GF-D8 (cell line): ENCODE results near the gene DOCK4.

Source experiments
- DNase-seq: peaks from one replicate; lab custom pipeline; 2025; lab: John Stamatoyannopoulos, UW

The DOCK4 gene

DNA sequence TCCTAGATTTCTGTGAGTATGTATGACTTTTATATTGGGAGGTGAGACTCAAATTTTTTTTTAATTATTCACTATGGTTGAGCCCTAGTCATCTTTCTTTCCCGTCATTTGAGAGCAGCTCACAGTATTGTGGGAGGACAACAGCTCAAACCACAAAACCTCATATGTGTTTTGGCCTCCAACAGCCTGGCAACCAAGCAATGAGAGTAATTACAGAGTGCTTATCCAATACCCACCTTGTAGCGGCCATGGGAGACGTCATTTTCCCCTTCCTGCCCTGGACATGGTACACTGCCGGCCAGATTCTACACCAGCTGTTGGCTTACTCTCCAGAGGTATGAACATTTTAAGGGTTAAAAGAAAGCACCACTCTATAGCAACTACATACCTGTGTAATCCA lies 49.1 kb downstream of the DOCK4 start:
- DNase-seq, result no peak

- no peak for DNase-seq
Observed at GRCh38 chr7:112156412-112156811, 49.8 kb downstream of the DOCK4 start.

DNA sequence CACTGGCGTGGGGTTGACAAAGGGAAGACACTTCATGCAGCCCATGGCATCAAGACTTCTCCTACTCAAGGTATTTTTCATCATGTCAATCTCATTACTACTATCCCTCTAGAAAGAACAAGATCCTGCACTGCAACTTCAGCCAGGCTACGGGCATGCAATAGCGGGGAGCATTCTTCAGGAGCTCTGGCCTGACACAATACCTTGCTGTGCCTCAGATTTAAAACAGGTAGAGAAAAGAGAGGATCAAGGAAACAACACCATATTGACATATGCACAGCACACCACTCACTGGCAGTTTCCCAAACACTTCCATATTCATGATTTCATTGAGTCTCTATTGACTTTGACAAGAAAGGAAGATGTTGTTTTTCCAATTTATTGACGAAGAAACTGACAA lies 51.5 kb downstream of the DOCK4 start:
- DNase-seq, result no peak

DNA sequence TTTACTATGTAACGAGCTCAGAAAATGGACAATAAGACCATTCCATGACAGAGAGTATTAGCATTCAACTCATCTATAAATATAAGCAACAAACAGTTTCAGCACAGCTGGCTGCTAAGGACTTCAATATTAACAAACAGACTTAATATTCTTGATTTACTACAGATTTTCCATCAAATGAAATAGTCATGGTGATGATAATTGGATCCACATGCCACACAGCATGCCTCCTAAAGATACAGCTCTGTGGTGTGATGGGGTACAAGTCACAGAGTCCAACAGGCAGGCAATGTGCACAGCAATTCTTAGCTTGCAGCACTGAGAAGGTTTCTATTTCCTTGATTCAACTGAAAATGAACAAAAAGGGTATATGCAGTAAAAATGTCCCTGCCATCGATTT lies 54.0 kb downstream of the DOCK4 start:
- no peak for DNase-seq

- DNase-seq, result no peak
Observed at GRCh38 chr7:112150823-112151641, 55.2 kb downstream of the DOCK4 start.

- no peak for DNase-seq
Observed at GRCh38 chr7:112149734-112150133, 56.5 kb downstream of the DOCK4 start.

- no peak for DNase-seq
Observed at GRCh38 chr7:112147793-112148361, 58.3 kb downstream of the DOCK4 start.

DNA sequence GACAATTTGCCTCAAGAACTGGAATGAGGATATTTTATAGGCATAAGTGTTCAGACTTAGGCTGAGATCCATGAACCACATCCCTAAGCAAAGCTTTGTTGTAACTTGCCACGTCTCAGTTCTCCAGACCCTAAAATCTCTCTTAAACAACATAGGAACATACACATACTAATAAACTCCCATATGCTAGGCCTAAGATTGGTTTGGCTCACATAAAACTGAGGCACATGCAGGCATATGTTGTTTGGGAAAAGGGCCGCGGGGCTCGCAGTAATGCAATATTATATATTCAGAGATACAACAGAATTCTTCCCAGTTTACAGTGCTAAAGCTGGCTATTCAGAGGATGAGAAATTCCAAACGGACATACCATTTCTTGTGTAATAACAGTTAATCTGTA lies 61.0 kb downstream of the DOCK4 start:
- DNase-seq, result no peak

GRCh38 chr7:112144284-112145059 lies 61.7 kb downstream of the DOCK4 start:
- no peak for DNase-seq

- DNase-seq, result no peak
Observed at GRCh38 chr7:112143582-112143981, 62.6 kb downstream of the DOCK4 start.

GRCh38 chr7:112143136-112143535 lies 63.1 kb downstream of the DOCK4 start:
- no peak for DNase-seq

DNA sequence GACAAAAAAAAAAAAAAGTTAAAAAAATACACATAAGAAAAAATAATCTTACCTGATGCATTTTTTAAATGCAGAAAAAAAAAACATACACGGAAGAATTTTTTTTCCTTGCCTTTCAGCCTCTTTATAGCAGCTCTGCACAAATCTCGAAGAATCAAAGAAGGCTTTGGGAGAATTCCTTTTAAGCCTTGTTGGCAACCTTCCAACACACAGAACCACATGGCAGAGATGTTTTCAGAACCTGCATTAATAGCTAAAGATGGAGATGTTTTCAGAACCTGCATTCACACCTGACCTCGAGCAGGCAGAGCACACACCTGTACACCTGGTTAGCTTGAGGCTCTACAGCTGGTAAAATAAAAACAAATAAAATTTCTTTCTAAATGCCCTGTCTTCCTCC lies 65.6 kb downstream of the DOCK4 start:
- no peak for DNase-seq

GRCh38 chr7:112138938-112139337 lies 67.3 kb downstream of the DOCK4 start:
- no peak for DNase-seq

DNA sequence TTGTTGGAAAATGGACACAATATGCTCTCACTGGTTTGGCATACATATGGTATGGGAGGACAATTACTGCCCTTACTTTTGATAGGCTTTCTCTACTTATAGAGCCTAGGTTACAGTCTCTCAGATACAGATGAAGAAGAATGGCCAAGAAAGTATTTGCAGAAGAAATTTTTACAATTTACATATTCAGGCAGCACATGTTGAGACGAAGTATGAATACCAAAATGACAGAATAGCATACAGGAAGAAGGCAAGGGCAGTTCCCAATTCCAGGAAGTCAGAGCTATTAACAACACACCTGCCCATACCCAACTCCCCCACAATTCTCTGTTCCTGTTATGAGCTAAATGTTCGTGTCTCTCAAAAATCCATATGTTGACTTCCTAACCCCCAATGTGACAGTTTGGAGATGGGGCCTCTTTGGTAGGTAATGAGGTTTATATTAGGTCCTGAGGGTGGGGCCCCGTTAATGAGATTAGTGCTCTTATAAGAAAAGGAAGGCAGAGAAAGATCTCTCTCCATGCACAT lies 67.8 kb downstream of the DOCK4 start:
- no peak for DNase-seq

GRCh38 chr7:112137141-112138101 lies 68.8 kb downstream of the DOCK4 start:
- no peak for DNase-seq

- no peak for DNase-seq
Observed at GRCh38 chr7:112136271-112137008, 69.8 kb downstream of the DOCK4 start.

GRCh38 chr7:112135815-112136214 lies 70.4 kb downstream of the DOCK4 start:
- DNase-seq, result no peak

- DNase-seq, result no peak
Observed at GRCh38 chr7:112134039-112134438, 72.2 kb downstream of the DOCK4 start.

- DNase-seq, result no peak
Observed at GRCh38 chr7:112133328-112133727, 72.9 kb downstream of the DOCK4 start.

- no peak for DNase-seq
Observed at GRCh38 chr7:112132051-112132694, 74.0 kb downstream of the DOCK4 start.
